ENCODE measurements around the gene FNIP2.

DNA sequence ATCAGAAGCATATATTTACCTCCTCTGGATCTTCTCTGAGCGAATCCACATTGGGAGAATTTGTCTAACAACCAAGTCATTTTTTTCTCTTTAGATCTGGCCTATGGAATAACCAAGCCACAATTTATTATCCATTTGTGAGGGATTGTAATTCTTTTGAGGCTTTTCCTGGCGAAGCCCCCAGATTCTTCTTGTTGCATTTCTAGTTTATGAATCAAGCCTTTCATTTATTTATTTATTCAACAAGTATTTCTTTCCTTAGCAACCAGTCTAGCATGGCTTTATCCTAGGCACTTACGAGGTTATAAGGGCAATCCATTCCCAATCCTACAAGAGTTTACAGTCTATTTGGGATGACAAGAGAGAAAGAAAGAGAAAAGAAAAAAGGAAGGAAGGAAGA is 18.4 kb upstream of the FNIP2 start:
- TF ChIP-seq, protein P1, sequence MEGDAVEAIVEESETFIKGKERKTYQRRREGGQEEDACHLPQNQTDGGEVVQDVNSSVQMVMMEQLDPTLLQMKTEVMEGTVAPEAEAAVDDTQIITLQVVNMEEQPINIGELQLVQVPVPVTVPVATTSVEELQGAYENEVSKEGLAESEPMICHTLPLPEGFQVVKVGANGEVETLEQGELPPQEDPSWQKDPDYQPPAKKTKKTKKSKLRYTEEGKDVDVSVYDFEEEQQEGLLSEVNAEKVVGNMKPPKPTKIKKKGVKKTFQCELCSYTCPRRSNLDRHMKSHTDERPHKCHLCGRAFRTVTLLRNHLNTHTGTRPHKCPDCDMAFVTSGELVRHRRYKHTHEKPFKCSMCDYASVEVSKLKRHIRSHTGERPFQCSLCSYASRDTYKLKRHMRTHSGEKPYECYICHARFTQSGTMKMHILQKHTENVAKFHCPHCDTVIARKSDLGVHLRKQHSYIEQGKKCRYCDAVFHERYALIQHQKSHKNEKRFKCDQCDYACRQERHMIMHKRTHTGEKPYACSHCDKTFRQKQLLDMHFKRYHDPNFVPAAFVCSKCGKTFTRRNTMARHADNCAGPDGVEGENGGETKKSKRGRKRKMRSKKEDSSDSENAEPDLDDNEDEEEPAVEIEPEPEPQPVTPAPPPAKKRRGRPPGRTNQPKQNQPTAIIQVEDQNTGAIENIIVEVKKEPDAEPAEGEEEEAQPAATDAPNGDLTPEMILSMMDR (IDR thresholded peaks at IDR 0.05), result no peak
- no peak for TF ChIP-seq EZH2 (IDR thresholded peaks at IDR 0.05; ENCODE audit: borderline replicate concordance, insufficient read depth, low read depth, low read length, poor library complexity, severe bottlenecking)
